Mesendoderm (in vitro differentiated cells): ENCODE measurements around the gene CORO2B.

ENCODE experiments used
- DNase-seq: peaks from one replicate; pipeline ENCODE4 v3.0.0; 2013
- H2AK5ac ChIP-seq: 2 replicates; pipeline ENCODE4 v1.6.1; 2013; ENCODE audit warnings: low read length, inconsistent platforms
- H2BK120ac ChIP-seq: 2 replicates; pipeline ENCODE4 v1.6.1; 2013; ENCODE audit warnings: low read depth, mild to moderate bottlenecking, low read length, moderate library complexity, mixed read lengths
- H2BK15ac ChIP-seq: replicated peaks from 2 replicates; pipeline ENCODE4 v1.6.1; 2013; ENCODE audit warnings: low read depth, mild to moderate bottlenecking, moderate library complexity
- H2BK5ac ChIP-seq: 2 replicates; pipeline ENCODE4 v1.6.1; 2013; ENCODE audit warnings: low read length, inconsistent platforms
- H3K18ac ChIP-seq: 2 replicates; pipeline ENCODE4 v1.6.1; 2013; ENCODE audit warnings: mild to moderate bottlenecking, low read length, mixed read lengths
- H3K23ac ChIP-seq: one replicate; pipeline ENCODE4 v1.6.1; 2013; ENCODE audit warnings: low read length
- H3K27ac ChIP-seq: 2 replicates; pipeline ENCODE4 v1.5.1; 2013; ENCODE audit warnings: low read depth, mild to moderate bottlenecking, inconsistent platforms, low read length, moderate library complexity
- H3K27me3 ChIP-seq: 2 replicates; pipeline ENCODE4 v1.6.1; 2013; ENCODE audit warnings: low read length, control low read depth, mild to moderate bottlenecking, inconsistent platforms; ENCODE audit not compliant: insufficient read depth, poor library complexity
- H3K36me3 ChIP-seq: 2 replicates; pipeline ENCODE4 v1.6.1; 2013; ENCODE audit warnings: low read length, inconsistent platforms; ENCODE audit not compliant: control insufficient read depth, insufficient read depth
- H3K4ac ChIP-seq: one replicate; pipeline ENCODE4 v1.6.1; 2013; ENCODE audit warnings: low read depth, mild to moderate bottlenecking, low read length, moderate library complexity
- H3K4me1 ChIP-seq: 2 replicates; pipeline ENCODE4 v1.6.1; 2013; ENCODE audit warnings: low read depth, low read length, inconsistent platforms; ENCODE audit not compliant: control insufficient read depth
- H3K4me2 ChIP-seq: 2 replicates; pipeline ENCODE4 v1.6.1; 2013; ENCODE audit warnings: low read length
- H3K4me3 ChIP-seq: 2 replicates; pipeline ENCODE4 v1.5.1; 2013; ENCODE audit warnings: mild to moderate bottlenecking, low read length
- H3K56ac ChIP-seq: one replicate; pipeline ENCODE4 v1.6.1; 2013; ENCODE audit warnings: low read length
- H3K79me1 ChIP-seq: 2 replicates; pipeline ENCODE4 v1.6.1; 2013; ENCODE audit warnings: low read length, inconsistent platforms
- H3K79me2 ChIP-seq: 2 replicates; pipeline ENCODE4 v1.6.1; 2013; ENCODE audit warnings: mild to moderate bottlenecking, low read length; ENCODE audit not compliant: control insufficient read depth, insufficient read depth
- H3K9ac ChIP-seq: 2 replicates; pipeline ENCODE4 v1.6.1; 2013; ENCODE audit warnings: low read length, inconsistent platforms
- H4K5ac ChIP-seq: one replicate; pipeline ENCODE4 v1.6.1; 2013; ENCODE audit warnings: low read length
- H4K8ac ChIP-seq: one replicate; pipeline ENCODE4 v1.6.1; 2013; ENCODE audit warnings: low read depth, mild to moderate bottlenecking, control low read depth, low read length, moderate library complexity
- WGBS: extraction: QIAGEN DNeasy Blood & Tissue Kit; methylation state at CpG from one replicate; pipeline ENCODE4 v1.1.7; 2013; ENCODE audit warnings: low lambda C conversion rate, missing lambda C conversion rate; ENCODE audit not compliant: insufficient coverage; ENCODE audit errors: extremely low coverage; 5-methylcytosine and 5-hydroxymethylcytosine counted together

The CORO2B gene

DNA sequence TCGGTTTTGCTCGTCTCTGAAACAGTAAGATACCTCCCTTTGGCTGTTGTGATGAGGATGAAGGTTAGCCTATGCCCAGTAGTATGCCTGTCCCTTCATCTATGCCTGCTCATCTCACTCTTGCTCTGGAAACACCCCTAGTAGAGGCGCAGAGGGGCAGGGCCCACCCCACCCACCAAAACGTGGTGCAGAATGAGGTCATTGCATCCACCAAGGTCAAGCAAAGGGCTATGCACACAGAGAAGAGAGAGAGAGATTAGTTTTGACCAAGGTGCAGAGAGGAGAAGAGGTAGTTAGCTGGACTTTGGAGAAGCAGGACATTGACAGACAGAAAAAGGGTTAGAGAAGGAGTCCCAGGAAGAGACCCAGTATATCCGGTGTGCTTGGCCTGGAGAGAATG is 119.9 kb downstream of the CORO2B start:
- Histone ChIP-seq H4K8ac (no peak overlapping the region), H2BK120ac (no peak overlapping the region), H3K79me1 (no peaks in the 10 kb centered on the region), H3K36me3 (no peaks in the 10 kb centered on the region), H3K4me2 (no peak overlapping the region), H4K5ac (no peak overlapping the region), H2AK5ac (no peak overlapping the region), H3K4me1 (peaks cover 24% of the 10 kb centered on the region), H3K23ac (no peak overlapping the region), H3K27ac (no peak overlapping the region), H3K9ac (no peak overlapping the region), H3K56ac (no peak overlapping the region), H3K4ac (no peak overlapping the region), H3K79me2 (no peaks in the 10 kb centered on the region), H3K18ac (no peak overlapping the region), H2BK5ac (no peak overlapping the region), H2BK15ac (no peak overlapping the region), H3K27me3 (no peaks in the 10 kb centered on the region), H3K4me3 (no peak overlapping the region)
- no peak for DNase-seq
- WGBS, result no CpG with 5 or more reads among the region's 5 CpGs

DNA sequence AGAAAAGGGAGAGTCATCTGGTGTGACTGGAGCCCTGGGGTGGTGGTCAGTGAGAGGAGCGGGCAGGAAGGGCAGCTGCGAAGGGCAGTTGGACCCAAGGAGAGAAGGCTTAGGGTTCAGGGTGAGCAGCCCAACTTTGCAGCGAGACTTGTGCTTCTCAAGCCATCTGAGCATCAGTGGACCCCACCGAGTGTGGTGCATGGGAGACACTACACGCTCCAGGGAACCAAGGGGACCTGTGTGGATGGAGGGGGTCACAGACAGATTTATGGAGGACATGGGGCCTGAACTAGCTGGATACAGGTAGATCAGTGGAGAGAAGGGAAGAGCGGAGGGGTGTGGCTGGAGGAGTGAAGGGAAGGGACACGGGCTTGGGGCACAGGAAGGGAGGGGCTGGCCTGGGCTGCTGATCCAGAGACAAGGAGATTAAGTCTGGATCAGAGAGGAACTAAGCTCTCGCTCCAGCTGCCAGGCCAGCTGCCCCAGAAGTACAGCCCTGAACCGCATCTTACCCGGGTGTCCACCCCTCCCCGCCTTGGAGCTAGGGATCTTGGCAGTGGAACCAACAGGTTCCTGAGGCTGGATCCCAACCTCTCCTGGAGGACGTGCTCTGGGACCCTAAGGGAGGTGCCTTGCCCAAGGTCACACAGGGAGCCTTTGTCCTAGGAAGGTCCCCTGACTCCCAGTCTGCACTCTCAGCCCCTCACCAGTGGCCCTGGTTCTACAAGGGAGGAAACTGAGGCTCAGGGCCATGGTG is 120.5 kb downstream of the CORO2B start:
- Histone ChIP-seq H3K27me3 (no peaks in the 10 kb centered on the region), H3K18ac (no peak overlapping the region), H4K5ac (no peak overlapping the region), H4K8ac (no peak overlapping the region), H3K9ac (no peak overlapping the region), H3K4me2 (no peak overlapping the region), H3K56ac (peak overlapping the region; percentile 79), H2BK5ac (no peak overlapping the region), H2BK15ac (no peak overlapping the region), H3K23ac (no peak overlapping the region), H3K79me1 (no peaks in the 10 kb centered on the region), H3K4me3 (no peak overlapping the region), H2AK5ac (no peak overlapping the region), H3K79me2 (no peaks in the 10 kb centered on the region), H3K4ac (no peak overlapping the region), H3K4me1 (peaks cover 24% of the 10 kb centered on the region), H3K36me3 (no peaks in the 10 kb centered on the region), H3K27ac (no peak overlapping the region), H2BK120ac (no peak overlapping the region)
- no CpG with 5 or more reads among the region's 12 CpGs for WGBS
- DNase-seq, result no peak

DNA sequence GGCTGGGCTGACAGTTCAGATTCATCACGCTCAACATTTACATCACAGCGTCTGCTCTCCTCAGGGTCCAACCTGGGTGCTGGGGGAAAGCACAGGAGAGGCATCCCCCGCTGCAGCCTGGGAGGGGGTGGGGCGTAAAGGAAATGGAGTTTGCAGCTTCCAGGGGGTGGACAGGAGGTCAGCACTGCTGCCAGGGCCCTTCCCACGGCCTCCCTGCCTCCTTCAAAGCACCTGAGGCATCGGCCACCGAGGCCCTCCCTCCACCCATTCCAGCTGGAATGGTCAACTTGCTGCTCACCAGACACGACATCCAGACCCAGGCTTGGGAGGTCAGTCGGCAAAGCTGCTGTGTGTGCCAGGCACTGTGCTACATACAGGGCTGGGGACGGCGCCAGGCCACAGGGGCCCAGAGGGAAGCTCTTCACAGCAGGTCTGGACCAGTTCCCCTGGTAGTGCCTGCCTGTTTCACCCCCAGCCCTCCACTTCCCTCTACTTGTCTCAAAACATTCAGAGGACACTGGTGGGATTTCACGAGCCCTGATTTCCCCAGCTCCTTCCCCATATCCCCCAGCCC is 121.2 kb downstream of the CORO2B start:
- Histone ChIP-seq H3K4me1 (peaks cover 19% of the 10 kb centered on the region), H2BK120ac (no peak overlapping the region), H2BK5ac (peak overlapping the region; percentile 57), H4K5ac (no peak overlapping the region), H4K8ac (no peak overlapping the region), H3K27ac (no peak overlapping the region), H3K4me3 (no peak overlapping the region), H3K79me1 (no peaks in the 10 kb centered on the region), H3K23ac (no peak overlapping the region), H2AK5ac (no peak overlapping the region), H3K4me2 (no peak overlapping the region), H3K27me3 (no peaks in the 10 kb centered on the region), H3K18ac (peak overlapping the region; percentile 7), H3K4ac (no peak overlapping the region), H3K56ac (peak overlapping the region; percentile 79), H3K79me2 (no peaks in the 10 kb centered on the region), H3K9ac (peak overlapping the region; percentile 20), H3K36me3 (no peaks in the 10 kb centered on the region), H2BK15ac (no peak overlapping the region)
- WGBS, result no CpG with 5 or more reads among the region's 12 CpGs
- no peak for DNase-seq

DNA sequence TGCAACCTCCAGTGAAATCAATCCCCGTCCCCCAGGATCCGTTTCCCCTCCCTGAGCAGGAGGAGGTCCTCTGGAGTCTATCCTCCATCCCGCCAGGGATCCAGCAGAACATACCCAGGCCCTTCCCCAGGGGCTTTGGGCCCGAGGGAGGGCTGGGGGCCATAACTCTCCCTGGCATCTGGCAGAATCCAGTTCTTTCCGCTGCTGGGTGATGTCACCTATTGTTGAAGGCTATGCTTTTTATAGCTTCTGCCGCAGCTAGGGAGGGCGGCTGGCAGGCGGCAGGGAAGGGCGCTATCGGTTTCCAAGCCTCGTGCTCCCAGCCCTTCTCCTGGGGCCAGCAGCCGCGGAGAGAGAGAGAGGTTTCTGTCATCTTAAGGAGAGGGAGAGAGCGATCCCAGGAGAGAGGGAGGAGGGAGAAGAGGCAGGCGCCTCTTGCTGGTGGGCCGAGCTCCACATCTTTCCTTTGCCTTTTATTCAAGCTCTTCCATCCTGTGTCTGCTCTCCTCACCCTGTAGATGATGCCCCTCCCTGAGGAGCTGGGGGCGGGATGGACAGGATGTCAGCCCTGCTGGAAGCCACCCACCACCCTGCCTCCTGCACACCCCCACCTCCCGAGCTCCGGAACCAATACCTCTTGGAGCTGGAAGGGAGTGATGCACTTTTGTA is 121.8 kb downstream of the CORO2B start:
- Histone ChIP-seq H3K36me3 (no peaks in the 10 kb centered on the region), H3K79me1 (no peaks in the 10 kb centered on the region), H2BK15ac (no peak overlapping the region), H2BK5ac (no peak overlapping the region), H3K4me3 (no peak overlapping the region), H4K5ac (no peak overlapping the region), H2AK5ac (no peak overlapping the region), H3K79me2 (no peaks in the 10 kb centered on the region), H3K4me1 (peaks cover 13% of the 10 kb centered on the region), H4K8ac (no peak overlapping the region), H3K23ac (no peak overlapping the region), H3K4ac (no peak overlapping the region), H2BK120ac (no peak overlapping the region), H3K18ac (peak overlapping the region; percentile 26), H3K27ac (peak overlapping the region; percentile 63), H3K4me2 (no peak overlapping the region), H3K9ac (peak overlapping the region; percentile 20), H3K56ac (peak overlapping the region; percentile 79), H3K27me3 (no peaks in the 10 kb centered on the region)
- DNase-seq, result peak; percentile 90
- no CpG with 5 or more reads among the region's 19 CpGs for WGBS

DNA sequence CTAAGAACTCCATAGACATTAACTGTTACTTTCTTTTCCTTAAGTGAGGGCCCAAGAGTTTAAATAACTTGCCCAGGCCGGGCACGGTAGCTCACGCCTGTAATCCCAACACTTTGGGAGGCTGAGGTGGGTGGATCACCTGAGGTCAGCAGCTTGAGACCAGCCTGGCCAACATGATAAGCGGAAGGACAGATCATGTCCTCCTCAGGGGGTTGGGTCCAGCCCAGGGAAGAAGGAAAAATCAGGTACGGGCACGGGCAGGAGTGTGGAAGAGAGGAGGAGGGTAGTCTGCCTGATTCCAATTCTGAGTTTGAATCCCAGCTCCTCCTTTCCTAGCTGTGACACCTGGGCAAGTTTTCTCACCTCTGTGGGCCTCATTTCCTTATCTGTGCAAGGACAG is 123.1 kb downstream of the CORO2B start:
- Histone ChIP-seq H4K8ac (no peak overlapping the region), H3K27ac (no peak overlapping the region), H3K4me1 (peaks cover 13% of the 10 kb centered on the region), H3K9ac (no peak overlapping the region), H3K4ac (no peak overlapping the region), H2BK5ac (no peak overlapping the region), H4K5ac (no peak overlapping the region), H3K27me3 (no peaks in the 10 kb centered on the region), H3K23ac (no peak overlapping the region), H2AK5ac (no peak overlapping the region), H3K18ac (no peak overlapping the region), H3K4me2 (no peak overlapping the region), H2BK15ac (no peak overlapping the region), H3K56ac (no peak overlapping the region), H3K79me1 (no peaks in the 10 kb centered on the region), H2BK120ac (no peak overlapping the region), H3K4me3 (no peak overlapping the region), H3K79me2 (no peaks in the 10 kb centered on the region), H3K36me3 (no peaks in the 10 kb centered on the region)
- DNase-seq, result no peak
- WGBS, result no CpG with 5 or more reads among the region's 6 CpGs
